Measurements from ENCODE around the gene RNF187. TPM values are rescaled to one million over a fixed set of nuclear protein-coding genes. Genes with fewer than 3 reads are reported as not detected.

Gene RNF187
- total RNA-seq, 6 experiments from 2014 or later = 43.9 to 66.6 (median 56.3) TPM

DNA sequence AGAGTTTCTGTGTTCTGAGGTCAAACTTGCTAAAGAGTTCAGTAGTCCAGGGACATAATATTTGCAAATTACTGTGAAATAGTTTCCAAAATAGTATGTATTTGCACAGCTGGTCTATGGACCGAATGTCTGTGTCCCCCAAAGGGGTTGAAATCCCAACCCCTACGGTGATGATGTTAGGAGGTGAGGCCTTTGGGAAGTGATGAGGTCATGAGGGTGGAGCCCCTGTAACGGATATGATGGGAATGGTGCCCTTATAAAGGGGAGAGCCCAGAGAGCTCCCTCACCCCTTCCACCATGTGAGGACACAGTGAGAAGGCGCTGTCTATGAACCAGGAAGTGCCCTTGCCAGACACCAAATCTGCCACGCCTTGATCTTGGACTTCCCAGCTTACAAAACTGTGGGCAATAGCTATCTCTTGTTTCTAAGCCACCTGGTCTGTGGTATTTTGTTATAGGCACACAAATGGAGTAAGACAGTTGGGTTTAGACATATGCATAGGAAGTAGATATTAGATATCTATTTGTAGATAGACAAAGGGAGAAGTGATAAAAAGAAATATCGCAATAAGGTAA lies 21.7 kb downstream of the RNF187 start:
- intact Hi-C loops (cut with DNase I) = no loop called here
- no peak overlapping the region for H3K27ac ChIP-seq
- no peak for TF ChIP-seq POLR2A (IDR thresholded peaks at IDR 0.05)
- TF ChIP-seq, protein P1, sequence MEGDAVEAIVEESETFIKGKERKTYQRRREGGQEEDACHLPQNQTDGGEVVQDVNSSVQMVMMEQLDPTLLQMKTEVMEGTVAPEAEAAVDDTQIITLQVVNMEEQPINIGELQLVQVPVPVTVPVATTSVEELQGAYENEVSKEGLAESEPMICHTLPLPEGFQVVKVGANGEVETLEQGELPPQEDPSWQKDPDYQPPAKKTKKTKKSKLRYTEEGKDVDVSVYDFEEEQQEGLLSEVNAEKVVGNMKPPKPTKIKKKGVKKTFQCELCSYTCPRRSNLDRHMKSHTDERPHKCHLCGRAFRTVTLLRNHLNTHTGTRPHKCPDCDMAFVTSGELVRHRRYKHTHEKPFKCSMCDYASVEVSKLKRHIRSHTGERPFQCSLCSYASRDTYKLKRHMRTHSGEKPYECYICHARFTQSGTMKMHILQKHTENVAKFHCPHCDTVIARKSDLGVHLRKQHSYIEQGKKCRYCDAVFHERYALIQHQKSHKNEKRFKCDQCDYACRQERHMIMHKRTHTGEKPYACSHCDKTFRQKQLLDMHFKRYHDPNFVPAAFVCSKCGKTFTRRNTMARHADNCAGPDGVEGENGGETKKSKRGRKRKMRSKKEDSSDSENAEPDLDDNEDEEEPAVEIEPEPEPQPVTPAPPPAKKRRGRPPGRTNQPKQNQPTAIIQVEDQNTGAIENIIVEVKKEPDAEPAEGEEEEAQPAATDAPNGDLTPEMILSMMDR (IDR thresholded peaks at IDR 0.05) = no peak
- H3K4me3 ChIP-seq = no peak overlapping the region
- 66% methylated on average over 4 of the region's 6 CpGs for WGBS (ENCODE audit: insufficient coverage, low coverage, low lambda C conversion rate, missing lambda C conversion rate)
- H3K36me3 ChIP-seq = no peaks in the 10 kb centered on the region
- ATAC-seq (no peak), DNase-seq (no peak)
- no peaks in the 10 kb centered on the region for H3K9me3 ChIP-seq
- no peaks in the 10 kb centered on the region for H3K4me1 ChIP-seq
- H3K27me3 ChIP-seq = no peaks in the 10 kb centered on the region

DNA sequence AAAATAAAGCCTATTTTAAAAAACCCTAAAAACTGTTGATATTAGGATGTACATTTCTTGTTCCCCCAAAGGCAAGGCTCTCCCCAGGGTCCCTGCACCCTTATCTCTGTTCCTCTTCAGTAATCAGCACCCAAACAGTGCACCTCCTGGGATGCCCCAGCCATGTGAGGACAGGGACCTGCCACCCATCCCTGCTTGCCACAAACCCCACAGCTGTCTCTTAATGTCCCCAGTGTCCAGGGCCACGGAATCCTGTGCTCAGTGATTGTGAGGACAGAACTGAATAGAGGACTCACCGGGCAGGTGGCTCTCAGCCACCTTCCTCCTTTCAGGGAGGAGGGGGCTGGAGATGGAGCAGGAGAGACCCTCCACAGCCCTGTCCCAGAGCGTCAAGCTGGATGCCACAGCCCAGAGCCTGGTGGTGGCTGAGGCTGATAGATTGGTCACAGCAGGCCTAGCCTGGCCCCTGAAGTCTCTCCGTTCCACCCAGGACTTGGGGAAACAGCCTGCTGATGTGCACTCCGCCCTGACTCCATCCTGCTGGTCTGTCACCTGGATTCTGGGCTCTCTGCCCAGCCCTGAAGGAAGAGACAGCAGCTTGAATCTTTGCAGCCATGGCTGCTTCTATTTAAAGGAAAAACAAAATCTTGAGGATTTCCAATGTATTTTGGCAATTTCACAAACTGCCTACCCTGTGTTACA lies 23.1 kb downstream of the RNF187 start:
- intact Hi-C loops (cut with DNase I) = no loop called here
- H3K36me3 ChIP-seq = no peaks in the 10 kb centered on the region
- ATAC-seq (no peak), DNase-seq (no peak)
- no peaks in the 10 kb centered on the region for H3K27me3 ChIP-seq
- TF ChIP-seq, protein P1 (IDR thresholded peaks at IDR 0.05) = no peak
- TF ChIP-seq POLR2A (IDR thresholded peaks at IDR 0.05) = no peak
- 52% methylated on average over 3 of the region's 5 CpGs for WGBS (ENCODE audit: insufficient coverage, low coverage, low lambda C conversion rate, missing lambda C conversion rate)
- no peak overlapping the region for H3K27ac ChIP-seq
- H3K9me3 ChIP-seq = no peaks in the 10 kb centered on the region
- H3K4me3 ChIP-seq = no peak overlapping the region
- no peaks in the 10 kb centered on the region for H3K4me1 ChIP-seq

DNA sequence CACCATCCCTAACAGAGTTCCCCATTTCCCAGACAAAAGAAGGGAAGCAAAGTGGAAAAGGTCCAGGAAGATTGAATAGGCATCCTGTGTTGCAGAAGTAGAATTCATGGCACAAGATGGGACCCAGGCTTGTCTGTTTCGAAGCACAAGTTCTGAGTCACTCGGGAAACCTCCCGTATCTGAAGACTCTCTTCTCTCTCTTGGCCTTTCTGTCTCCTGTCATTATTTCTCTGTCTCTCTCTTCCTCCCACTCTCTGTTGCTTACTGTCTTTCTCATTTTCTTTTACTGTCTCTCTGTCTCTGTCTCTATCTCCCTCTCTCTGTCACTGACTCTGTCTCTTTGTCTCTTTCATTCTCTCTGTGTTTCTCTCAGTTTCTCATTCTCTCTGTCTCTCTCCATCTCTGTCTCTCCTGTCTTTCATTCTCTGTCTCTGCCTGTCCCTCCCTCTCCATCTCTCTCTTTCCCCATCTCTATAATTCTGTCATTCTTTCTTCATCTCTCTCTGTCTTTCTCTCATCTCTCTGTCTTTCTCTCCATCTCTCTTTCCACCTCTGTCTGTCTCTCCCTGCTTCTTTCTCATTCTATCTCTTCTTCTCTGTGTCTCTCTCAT lies 23.7 kb downstream of the RNF187 start:
- Histone ChIP-seq H3K4me1 (no peaks in the 10 kb centered on the region), H3K4me3 (no peak overlapping the region), H3K9me3 (no peaks in the 10 kb centered on the region), H3K27me3 (no peaks in the 10 kb centered on the region), H3K36me3 (no peaks in the 10 kb centered on the region), H3K27ac (no peak overlapping the region)
- WGBS (ENCODE audit: insufficient coverage, low coverage, low lambda C conversion rate, missing lambda C conversion rate) = 54% methylated on average over 3 of the region's 3 CpGs
- TF ChIP-seq, protein P1 (IDR thresholded peaks at IDR 0.05) = no peak
- no peak for TF ChIP-seq POLR2A (IDR thresholded peaks at IDR 0.05)
- intact Hi-C loops (cut with DNase I) = no loop called here
- no peak for DNase-seq
- ATAC-seq = no peak

DNA sequence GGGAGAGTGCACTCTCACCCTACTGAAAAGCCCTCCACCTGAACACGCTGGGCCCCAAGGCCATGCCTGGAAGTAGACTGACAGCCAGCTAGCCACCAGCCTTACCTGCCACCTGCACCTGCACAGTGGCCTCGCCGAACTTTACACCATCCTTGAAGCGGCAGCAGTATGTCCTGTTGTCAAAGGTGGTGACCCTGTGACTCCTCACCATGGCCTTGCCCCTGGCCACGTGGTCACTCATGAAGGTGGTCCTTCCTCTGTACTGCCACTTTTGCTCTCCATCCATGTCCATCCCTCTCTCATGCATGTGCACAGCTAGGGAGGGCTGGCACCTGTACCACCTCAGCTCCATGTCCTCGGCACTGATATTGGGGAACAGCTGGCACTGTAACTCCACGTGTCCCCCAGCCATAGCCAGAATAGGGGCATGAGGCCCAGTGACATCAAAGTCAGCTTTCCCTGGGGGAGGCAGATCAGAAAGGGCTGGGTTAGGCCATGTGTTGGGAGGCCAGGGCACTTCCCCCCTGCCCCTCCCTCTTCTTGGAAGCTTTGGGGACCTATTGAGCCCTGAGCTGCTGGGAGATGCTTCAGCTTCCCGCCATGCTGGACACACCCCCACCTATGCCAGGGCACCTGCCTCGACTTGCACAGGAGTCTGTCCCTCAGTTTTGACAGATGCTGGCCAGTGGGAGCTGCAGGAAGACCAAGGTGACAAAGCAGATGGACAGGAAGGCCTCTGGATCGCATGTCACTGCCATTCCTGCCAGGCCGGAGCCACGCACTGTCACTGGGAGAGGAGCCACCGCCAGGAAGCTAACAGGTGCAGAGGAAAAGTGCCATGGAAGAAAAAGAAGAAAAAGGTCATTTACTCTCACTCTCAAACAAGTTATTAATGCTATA lies 24.6 kb downstream of the RNF187 start:
- DNase-seq = peak in 1 of 3 donors; percentile 20
- intact Hi-C loops (cut with DNase I) = no loop called here

More for the DNA sequence above, 24.6 kb downstream of the RNF187 start:
- no peaks in the 10 kb centered on the region for H3K4me1 ChIP-seq
- no peaks in the 10 kb centered on the region for H3K27me3 ChIP-seq
- TF ChIP-seq, protein P1 (IDR thresholded peaks at IDR 0.05) = no peak
- TF ChIP-seq POLR2A (IDR thresholded peaks at IDR 0.05) = no peak
- H3K9me3 ChIP-seq = no peaks in the 10 kb centered on the region
- 48% methylated on average over 4 of the region's 13 CpGs for WGBS (ENCODE audit: insufficient coverage, low coverage, low lambda C conversion rate, missing lambda C conversion rate)
- H3K36me3 ChIP-seq = no peaks in the 10 kb centered on the region
- H3K27ac ChIP-seq = no peak overlapping the region
- no peak overlapping the region for H3K4me3 ChIP-seq
- no peak for ATAC-seq
